ENCODE results near the gene RPLP1.

DNA sequence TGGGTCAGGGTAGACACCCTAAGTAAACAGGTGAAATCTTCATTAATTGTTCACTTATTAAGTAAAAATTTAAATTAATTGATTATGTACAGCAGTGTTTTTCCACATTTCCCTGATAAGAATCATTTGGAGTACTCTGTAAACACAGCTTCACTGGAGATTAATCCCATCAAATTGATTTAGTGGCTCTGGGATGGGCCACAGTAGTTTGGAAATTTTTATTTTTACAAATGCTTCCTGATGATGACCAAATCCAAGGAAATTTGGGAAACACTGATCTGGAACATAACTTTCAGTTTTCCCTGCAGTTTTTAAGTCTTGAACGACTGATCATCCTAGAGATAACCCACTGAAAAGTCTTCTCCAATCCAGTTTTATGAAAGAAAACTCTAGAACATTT lies 18.8 kb upstream of the RPLP1 start:
- TF ChIP-seq, protein P1, sequence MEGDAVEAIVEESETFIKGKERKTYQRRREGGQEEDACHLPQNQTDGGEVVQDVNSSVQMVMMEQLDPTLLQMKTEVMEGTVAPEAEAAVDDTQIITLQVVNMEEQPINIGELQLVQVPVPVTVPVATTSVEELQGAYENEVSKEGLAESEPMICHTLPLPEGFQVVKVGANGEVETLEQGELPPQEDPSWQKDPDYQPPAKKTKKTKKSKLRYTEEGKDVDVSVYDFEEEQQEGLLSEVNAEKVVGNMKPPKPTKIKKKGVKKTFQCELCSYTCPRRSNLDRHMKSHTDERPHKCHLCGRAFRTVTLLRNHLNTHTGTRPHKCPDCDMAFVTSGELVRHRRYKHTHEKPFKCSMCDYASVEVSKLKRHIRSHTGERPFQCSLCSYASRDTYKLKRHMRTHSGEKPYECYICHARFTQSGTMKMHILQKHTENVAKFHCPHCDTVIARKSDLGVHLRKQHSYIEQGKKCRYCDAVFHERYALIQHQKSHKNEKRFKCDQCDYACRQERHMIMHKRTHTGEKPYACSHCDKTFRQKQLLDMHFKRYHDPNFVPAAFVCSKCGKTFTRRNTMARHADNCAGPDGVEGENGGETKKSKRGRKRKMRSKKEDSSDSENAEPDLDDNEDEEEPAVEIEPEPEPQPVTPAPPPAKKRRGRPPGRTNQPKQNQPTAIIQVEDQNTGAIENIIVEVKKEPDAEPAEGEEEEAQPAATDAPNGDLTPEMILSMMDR (IDR thresholded peaks at IDR 0.05; ENCODE audit: borderline replicate concordance, extremely low read depth, low read length, poor library complexity, severe bottlenecking), result no peak
- no peak for TF ChIP-seq EZH2 (IDR thresholded peaks at IDR 0.05; ENCODE audit: borderline replicate concordance, low read depth, low read length, severe bottlenecking)
